Ishikawa (cell line): ENCODE data around the gene TRIM14.

ENCODE experiments used
- CEBPB ChIP-seq: IDR thresholded peaks from 2 replicates; pipeline ENCODE4 v1.6.1; 2012
- CREB1 ChIP-seq: IDR thresholded peaks from 2 replicates; pipeline ENCODE4 v1.6.1; 2012; ENCODE audit warnings: low read depth
- EGR1 ChIP-seq: IDR thresholded peaks from 2 replicates; pipeline ENCODE4 v1.6.1; 2012
- EP300 ChIP-seq: IDR thresholded peaks from 2 replicates; pipeline ENCODE4 v1.6.1; 2012; ENCODE audit warnings: borderline replicate concordance
- FOXM1 ChIP-seq: IDR thresholded peaks from 2 replicates; pipeline ENCODE4 v1.6.1; 2012; ENCODE audit warnings: low read depth, borderline replicate concordance
- MAX ChIP-seq: IDR thresholded peaks from 2 replicates; pipeline ENCODE4 v1.6.1; 2012
- NFIC ChIP-seq: IDR thresholded peaks from 2 replicates; pipeline ENCODE4 v1.6.1; 2012
- RAD21 ChIP-seq: IDR thresholded peaks from 2 replicates; pipeline ENCODE4 v1.6.1; 2012; ENCODE audit warnings: low read depth
- REST ChIP-seq: IDR thresholded peaks from 2 replicates; pipeline ENCODE4 v1.6.1; 2012; ENCODE audit warnings: low read depth, mild to moderate bottlenecking
- TAF1 ChIP-seq: IDR thresholded peaks from 2 replicates; pipeline ENCODE4 v1.6.1; 2012; ENCODE audit warnings: low read depth, mild to moderate bottlenecking
- TCF12 ChIP-seq: IDR thresholded peaks from 2 replicates; pipeline ENCODE4 v1.6.1; 2012; ENCODE audit warnings: low read depth
- TEAD4 ChIP-seq: IDR thresholded peaks from 2 replicates; pipeline ENCODE4 v1.6.1; 2012
- YY1 ChIP-seq: IDR thresholded peaks from 2 replicates; pipeline ENCODE4 v1.6.1; 2012; ENCODE audit warnings: low read depth
- ZBTB7A ChIP-seq: IDR thresholded peaks from 2 replicates; pipeline ENCODE4 v1.6.1; 2012; ENCODE audit warnings: low read depth
- TF ChIP-seq, protein P1 (sequence below): IDR thresholded peaks from 2 replicates; pipeline ENCODE4 v1.6.1; 2012

Gene TRIM14

DNA sequence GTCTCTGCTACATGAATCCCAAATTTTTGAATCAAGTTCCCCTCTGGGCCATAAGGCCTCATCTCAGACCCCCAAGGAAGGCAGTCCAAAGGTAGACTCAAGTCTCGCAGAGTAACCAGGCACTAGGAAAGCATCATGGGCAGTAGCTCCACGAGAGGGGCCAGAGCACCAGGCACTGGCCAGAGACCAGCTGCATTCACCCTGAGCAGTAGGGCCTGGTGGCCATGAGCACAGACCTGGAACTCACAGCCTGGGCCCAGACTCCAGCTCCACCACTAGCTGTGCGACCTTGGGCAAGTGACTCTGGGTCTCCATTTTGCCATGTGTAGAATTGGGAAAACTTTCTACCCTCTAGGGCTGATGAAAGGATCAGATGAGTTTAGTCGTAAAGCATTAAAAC lies 34.0 kb downstream of the TRIM14 start:
- no peak for TF ChIP-seq REST
- TF ChIP-seq YY1, result no peak

GRCh38 chr9:98084396-98084795 lies 34.6 kb downstream of the TRIM14 start:
- TF ChIP-seq EP300, result no peak
- no peak for TF ChIP-seq MAX
- TF ChIP-seq YY1, result no peak
- TF ChIP-seq FOXM1, result no peak
- no peak for TF ChIP-seq ZBTB7A
- no peak for TF ChIP-seq RAD21
- no peak for TF ChIP-seq NFIC
- TF ChIP-seq TEAD4, result no peak
- no peak for TF ChIP-seq EGR1
- no peak for TF ChIP-seq TCF12
- no peak for TF ChIP-seq TAF1

- TF ChIP-seq NFIC (no peak), EP300 (no peak), CEBPB (no peak), CREB1 (no peak), ZBTB7A (no peak), RAD21 (no peak), REST (no peak), MAX (no peak), FOXM1 (no peak), TEAD4 (no peak), TAF1 (no peak), YY1 (no peak), TCF12 (no peak), EGR1 (no peak)
- TF ChIP-seq, protein P1, sequence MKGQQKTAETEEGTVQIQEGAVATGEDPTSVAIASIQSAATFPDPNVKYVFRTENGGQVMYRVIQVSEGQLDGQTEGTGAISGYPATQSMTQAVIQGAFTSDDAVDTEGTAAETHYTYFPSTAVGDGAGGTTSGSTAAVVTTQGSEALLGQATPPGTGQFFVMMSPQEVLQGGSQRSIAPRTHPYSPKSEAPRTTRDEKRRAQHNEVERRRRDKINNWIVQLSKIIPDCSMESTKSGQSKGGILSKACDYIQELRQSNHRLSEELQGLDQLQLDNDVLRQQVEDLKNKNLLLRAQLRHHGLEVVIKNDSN, result no peak
These were observed 35.3 kb downstream of the TRIM14 start for GRCh38 chr9:98083566-98084183.

DNA sequence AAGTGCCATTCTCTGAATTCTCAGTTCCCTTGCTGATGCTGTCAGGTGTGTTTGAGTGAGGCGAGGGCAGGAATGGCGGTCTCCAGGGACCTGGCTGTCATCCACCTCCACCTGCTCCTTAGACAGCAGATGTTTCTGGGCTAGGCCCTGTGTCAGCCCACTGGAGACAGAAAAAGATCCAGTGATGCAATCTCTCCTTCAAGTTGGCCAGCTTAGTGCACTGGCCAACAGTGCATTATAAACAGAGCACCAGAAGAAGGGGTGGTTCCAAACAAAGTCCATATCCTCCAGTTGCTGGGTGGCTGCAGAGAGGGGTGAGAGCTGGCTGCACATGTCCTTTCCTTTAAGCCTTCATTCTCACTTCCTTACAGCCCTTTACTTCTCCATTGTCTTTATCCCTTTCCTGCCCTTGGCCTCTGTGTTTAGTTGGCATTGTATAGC lies 35.9 kb downstream of the TRIM14 start:
- TF ChIP-seq REST (no peak), NFIC (no peak), CREB1 (no peak), TAF1 (no peak), EP300 (no peak), FOXM1 (no peak), RAD21 (no peak), TEAD4 (no peak), CEBPB (no peak), MAX (no peak), YY1 (no peak), TCF12 (no peak), EGR1 (no peak), ZBTB7A (no peak)
- TF ChIP-seq, protein P1, result no peak
